HTERT RPE-1 (cell line): ENCODE measurements around the gene GALNT10.
"Not testable (repeated sequence)": the region's sequence is repeated elsewhere in the genome, so short reads cannot be mapped to it uniquely, and the experiment has no call there.

ENCODE experiments used
- in situ Hi-C: fragments of 300-500 bp; cut with MboI; formaldehyde crosslinking; loops from 4 replicates; pipeline ENCODE4 v1.14.3; 2020; ENCODE audit warnings: low sequenced_read_pairs

GALNT10 gene

GRCh38 chr5:154344461-154344860, 153.9 kb downstream of the GALNT10 start:
- in situ Hi-C loops = no loop called here

GRCh38 chr5:154345255-154345952, 154.9 kb downstream of the GALNT10 start:
- in situ Hi-C loops = no loop called here

- in situ Hi-C loops = no loop called here
Measured at GRCh38 chr5:154346427-154346826, 155.9 kb downstream of the GALNT10 start.

- in situ Hi-C loops = no loop called here
Measured at GRCh38 chr5:154349626-154350264, 159.2 kb downstream of the GALNT10 start.

GRCh38 chr5:154351141-154351540, 160.6 kb downstream of the GALNT10 start:
- in situ Hi-C loops = no loop called here

- in situ Hi-C loops = no loop called here
Measured at GRCh38 chr5:154351566-154351965, 161.0 kb downstream of the GALNT10 start.

GRCh38 chr5:154352960-154353548, 162.5 kb downstream of the GALNT10 start:
- in situ Hi-C loops = no loop called here

- in situ Hi-C loops = no loop called here
Measured at GRCh38 chr5:154355129-154355611, 164.6 kb downstream of the GALNT10 start.

- in situ Hi-C loops = no loop called here
Measured at GRCh38 chr5:154356020-154356655, 165.6 kb downstream of the GALNT10 start.

GRCh38 chr5:154356958-154357357, 166.4 kb downstream of the GALNT10 start:
- in situ Hi-C loops = no loop called here

GRCh38 chr5:154358516-154359220, 168.1 kb downstream of the GALNT10 start:
- in situ Hi-C loops = no loop called here

- in situ Hi-C loops = no loop called here
Measured at GRCh38 chr5:154359221-154359573, 168.7 kb downstream of the GALNT10 start.

- in situ Hi-C loops = not testable (repeated sequence)
Measured at GRCh38 chr5:154360241-154360640, 169.7 kb downstream of the GALNT10 start.

GRCh38 chr5:154363411-154363810, 172.9 kb downstream of the GALNT10 start:
- in situ Hi-C loops = no loop called here

- in situ Hi-C loops = no loop called here
Measured at GRCh38 chr5:154364771-154365170, 174.2 kb downstream of the GALNT10 start.

GRCh38 chr5:154365823-154366222, 175.3 kb downstream of the GALNT10 start:
- in situ Hi-C loops = no loop called here

GRCh38 chr5:154366353-154366752, 175.8 kb downstream of the GALNT10 start:
- in situ Hi-C loops = no loop called here

- in situ Hi-C loops = no loop called here
Measured at GRCh38 chr5:154367101-154367500, 176.6 kb downstream of the GALNT10 start.

GRCh38 chr5:154368041-154368800, 177.7 kb downstream of the GALNT10 start:
- in situ Hi-C loops = no loop called here

GRCh38 chr5:154369682-154370081, 179.1 kb downstream of the GALNT10 start:
- in situ Hi-C loops = no loop called here
